Activated naive CD4-positive, alpha-beta T cell treated with anti-CD3 and anti-CD28 coated beads for 36 hours (primary cell): Measurements from ENCODE around the gene OR8G5. TPM values are rescaled to one million over a fixed set of nuclear protein-coding genes. Genes with fewer than 3 reads are reported as not detected.
"Not testable (repeated sequence)": the region's sequence is repeated elsewhere in the genome, so short reads cannot be mapped to it uniquely, and the experiment has no call there.

Experiments used
- CTCF ChIA-PET: fragments of 350-600 bp; sonication (Branson Sonifier 250); formaldehyde crosslinking; loops from one replicate; lab custom pipeline; 2021; ENCODE audit warnings: antibody characterized with exemption; lab: Charles Lee
- DNase-seq: peaks from one replicate; pipeline ENCODE4 v3.0.0-alpha.2; 2020
- H3K27ac Mint-ChIP-seq: one replicate; pipeline ENCODE4 v1.8.0; 2021; ENCODE audit warnings: mild to moderate bottlenecking, mixed read lengths
- H3K27me3 Mint-ChIP-seq: one replicate; pipeline ENCODE4 v1.8.0; 2021; ENCODE audit warnings: low read depth, mixed read lengths
- H3K36me3 Mint-ChIP-seq: one replicate; pipeline ENCODE4 v1.8.0; 2021; ENCODE audit warnings: low read depth, mixed read lengths
- H3K4me1 Mint-ChIP-seq: one replicate; pipeline ENCODE4 v1.8.0; 2021; ENCODE audit warnings: low read depth, mixed read lengths
- H3K4me3 Mint-ChIP-seq: one replicate; pipeline ENCODE4 v1.8.0; 2021; ENCODE audit warnings: mild to moderate bottlenecking, moderate library complexity, mixed read lengths
- H3K9me3 Mint-ChIP-seq: one replicate; pipeline ENCODE4 v1.8.0; 2021; ENCODE audit warnings: mixed read lengths
- intact Hi-C: fragments of 100-400 bp; cut with micrococcal nuclease; formaldehyde crosslinking; loops from one replicate; pipeline ENCODE4 v1.15.1; 2023
- total RNA-seq, 2 experiments: library from RNA; stranded (reverse); gene quantifications; one replicate each; pipeline ENCODE4 v1.2.3, GENCODE V29; 2021

The OR8G5 gene, protein sequence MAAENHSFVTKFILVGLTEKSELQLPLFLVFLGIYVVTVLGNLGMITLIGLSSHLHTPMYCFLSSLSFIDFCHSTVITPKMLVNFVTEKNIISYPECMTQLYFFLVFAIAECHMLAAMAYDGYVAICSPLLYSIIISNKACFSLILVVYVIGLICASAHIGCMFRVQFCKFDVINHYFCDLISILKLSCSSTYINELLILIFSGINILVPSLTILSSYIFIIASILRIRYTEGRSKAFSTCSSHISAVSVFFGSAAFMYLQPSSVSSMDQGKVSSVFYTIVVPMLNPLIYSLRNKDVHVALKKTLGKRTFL
- not detected for total RNA-seq

DNA sequence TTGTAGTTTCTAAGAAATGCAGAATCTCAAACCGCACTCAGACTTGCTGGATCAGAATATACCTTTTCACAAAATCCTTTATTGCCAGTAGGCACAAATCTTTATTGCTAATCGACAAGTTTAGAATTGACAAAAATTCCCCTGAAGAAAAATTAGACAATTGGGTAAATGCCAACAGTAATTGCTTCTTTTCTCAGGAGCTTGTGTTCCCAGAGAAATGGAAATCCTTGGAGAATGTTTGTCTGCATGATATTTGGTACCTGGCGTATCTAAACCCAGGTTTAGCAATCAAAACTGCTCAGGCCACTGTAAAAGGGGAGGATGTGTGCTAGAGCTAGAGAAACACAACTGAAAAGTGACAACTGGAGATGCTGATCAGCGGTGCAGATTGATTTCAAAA lies at the start of gene OR8G5:
Gene OR8G5, plus strand, starts transcription at position 301 of the 400 bp plus-strand sequence. CDS start 8,556 bp downstream, outside the sequence.
- no peak for DNase-seq
- H3K4me1 Mint-ChIP-seq, result no peaks in the 10 kb centered on the region
- H3K4me3 Mint-ChIP-seq, result no peak within 1 kb of the TSS
- no peaks in the 10 kb centered on the region for H3K9me3 Mint-ChIP-seq
- H3K36me3 Mint-ChIP-seq, result no peaks in the 10 kb centered on the region
- H3K27ac Mint-ChIP-seq, result no peak within 1 kb of the TSS
- intact Hi-C loops, result no loop called here
- H3K27me3 Mint-ChIP-seq, result peaks cover 4% of the 10 kb centered on the region
- CTCF ChIA-PET, result no interaction called here

DNA sequence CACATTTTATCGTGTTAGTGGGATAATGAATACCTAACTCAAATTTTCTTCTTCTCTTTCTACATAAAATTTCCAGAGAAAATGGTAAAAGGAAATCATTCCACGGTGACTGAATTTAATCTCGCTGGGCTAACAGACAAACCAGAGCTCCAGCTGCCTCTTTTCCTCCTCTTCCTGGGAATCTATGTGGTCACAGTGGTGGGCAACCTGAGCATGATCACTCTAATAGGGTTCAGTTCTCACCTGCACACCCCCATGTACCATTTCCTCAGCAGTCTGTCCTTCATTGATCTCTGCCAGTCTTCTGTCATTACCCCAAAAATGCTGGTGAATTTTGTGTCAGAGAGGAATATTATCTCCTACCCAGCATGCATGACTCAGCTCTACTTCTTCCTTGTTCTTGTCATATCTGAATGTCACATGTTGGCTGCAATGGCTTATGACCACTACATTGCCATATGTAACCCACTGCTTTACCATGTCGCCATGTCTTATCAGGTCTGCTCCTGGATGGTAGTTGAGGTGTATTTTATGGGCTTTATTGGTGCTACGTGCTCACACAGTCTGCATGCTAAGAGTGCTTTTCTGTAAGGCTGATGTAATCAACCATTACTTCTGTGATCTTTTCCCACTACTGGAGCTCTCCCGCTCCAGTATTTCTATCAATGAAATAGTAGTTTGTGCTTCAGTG lies 48.9 kb upstream of the OR8G5 start:
- CTCF ChIA-PET, result no interaction called here
- no peaks in the 10 kb centered on the region for H3K4me1 Mint-ChIP-seq
- no peaks in the 10 kb centered on the region for H3K36me3 Mint-ChIP-seq
- intact Hi-C loops, result no loop called here
- DNase-seq, result no peak
- no peak overlapping the region for H3K4me3 Mint-ChIP-seq
- no peaks in the 10 kb centered on the region for H3K9me3 Mint-ChIP-seq
- no peaks in the 10 kb centered on the region for H3K27me3 Mint-ChIP-seq
- H3K27ac Mint-ChIP-seq, result no peak overlapping the region

DNA sequence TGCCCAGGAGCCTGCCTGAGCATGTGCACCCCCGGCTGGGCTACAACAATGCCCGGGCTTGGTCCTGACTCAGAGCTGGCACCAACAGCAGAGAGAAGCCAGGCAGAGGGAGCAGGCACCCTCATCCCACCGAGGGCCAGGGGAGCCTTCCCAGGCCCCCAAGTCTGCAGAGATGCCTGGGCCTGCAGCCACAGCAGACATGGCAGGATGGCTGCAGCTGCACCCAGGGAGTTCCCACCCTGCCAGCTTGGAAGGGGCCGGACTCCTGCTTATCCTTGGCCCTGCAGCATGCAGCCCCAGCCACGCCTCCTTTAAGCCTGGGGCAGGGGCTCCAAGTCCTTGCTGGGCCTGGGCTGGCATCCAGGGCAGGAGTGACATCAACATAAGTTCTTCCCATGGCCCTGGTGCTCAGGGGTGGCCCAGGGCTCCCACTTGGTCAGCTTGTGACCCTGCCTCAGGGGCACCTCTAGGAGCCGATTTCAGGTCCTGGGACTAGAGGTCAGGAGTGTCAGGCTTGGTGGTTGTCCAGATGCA lies 46.3 kb upstream of the OR8G5 start:
- intact Hi-C loops, result no loop called here
- no peaks in the 10 kb centered on the region for H3K9me3 Mint-ChIP-seq
- no peak for DNase-seq
- no peaks in the 10 kb centered on the region for H3K4me1 Mint-ChIP-seq
- no peaks in the 10 kb centered on the region for H3K27me3 Mint-ChIP-seq
- H3K27ac Mint-ChIP-seq, result no peak overlapping the region
- CTCF ChIA-PET, result no interaction called here
- no peak overlapping the region for H3K4me3 Mint-ChIP-seq
- H3K36me3 Mint-ChIP-seq, result no peaks in the 10 kb centered on the region

DNA sequence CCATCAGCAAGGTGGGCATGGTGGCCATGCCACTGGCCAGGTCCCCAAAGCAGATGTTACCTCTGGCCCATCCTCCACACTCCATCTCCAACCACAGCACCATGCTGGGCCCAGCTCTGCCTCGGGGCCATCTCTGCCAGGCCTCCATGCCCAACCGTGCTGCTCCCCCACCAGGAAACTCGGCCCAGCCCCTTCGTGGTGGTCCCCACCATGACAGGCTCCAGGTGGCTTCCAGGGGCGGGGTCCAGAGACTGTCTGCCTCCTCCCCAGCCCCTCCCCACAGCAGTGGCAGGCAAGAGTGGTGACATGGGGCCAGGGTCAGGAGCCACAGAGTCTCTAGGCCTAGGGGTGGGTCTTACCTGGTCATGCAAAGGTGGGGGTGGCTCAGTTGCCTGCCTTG lies 45.8 kb upstream of the OR8G5 start:
- H3K9me3 Mint-ChIP-seq, result no peaks in the 10 kb centered on the region
- no peaks in the 10 kb centered on the region for H3K4me1 Mint-ChIP-seq
- intact Hi-C loops, result no loop called here
- no peaks in the 10 kb centered on the region for H3K36me3 Mint-ChIP-seq
- peaks cover 2% of the 10 kb centered on the region for H3K27me3 Mint-ChIP-seq
- no peak overlapping the region for H3K4me3 Mint-ChIP-seq
- CTCF ChIA-PET, result no interaction called here
- H3K27ac Mint-ChIP-seq, result no peak overlapping the region
- no peak for DNase-seq

DNA sequence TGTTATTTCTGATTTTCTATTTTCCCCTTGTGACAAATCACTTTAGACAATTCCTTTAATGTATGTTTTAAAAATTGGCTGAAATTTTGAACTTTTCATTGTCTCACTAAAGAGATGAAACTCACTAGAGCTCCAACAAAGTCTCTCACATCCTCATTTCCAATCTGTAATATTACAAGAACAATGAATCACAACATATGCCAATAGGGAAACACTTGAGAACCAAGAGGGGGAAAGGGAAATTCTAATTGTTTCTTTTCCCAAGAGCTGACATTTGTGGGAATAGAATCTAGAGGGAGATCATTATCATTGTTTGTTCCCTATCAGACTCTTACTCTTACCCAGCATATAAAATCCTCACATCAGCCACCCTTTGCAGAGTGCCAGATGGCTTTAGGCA lies 44.9 kb upstream of the OR8G5 start:
- Mint-ChIP-seq H3K9me3 (no peaks in the 10 kb centered on the region), H3K4me3 (no peak overlapping the region), H3K27me3 (peaks cover 3% of the 10 kb centered on the region), H3K4me1 (no peaks in the 10 kb centered on the region), H3K36me3 (no peaks in the 10 kb centered on the region), H3K27ac (no peak overlapping the region)
- DNase-seq, result no peak
- intact Hi-C loops, result no loop called here
- CTCF ChIA-PET, result no interaction called here

DNA sequence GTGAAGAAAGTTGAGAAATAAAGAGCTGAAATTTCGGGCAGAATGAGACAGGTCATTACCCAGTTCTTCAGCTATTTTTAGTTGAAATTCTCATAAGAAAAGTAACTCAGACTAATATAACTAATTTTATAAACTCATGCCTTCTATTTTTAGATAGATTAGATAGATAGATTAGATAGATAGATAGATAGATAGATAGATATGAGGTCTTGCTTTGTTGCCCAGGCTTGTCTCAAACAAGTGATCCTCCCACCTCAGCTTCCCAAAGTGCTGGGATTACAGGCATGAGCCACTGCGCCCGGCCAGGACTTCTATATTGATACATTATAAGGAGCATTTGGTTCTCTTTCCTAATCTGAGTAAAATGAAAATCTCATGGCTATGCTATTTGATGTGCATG lies 42.1 kb upstream of the OR8G5 start:
- peaks cover 3% of the 10 kb centered on the region for H3K27me3 Mint-ChIP-seq
- no peak overlapping the region for H3K27ac Mint-ChIP-seq
- H3K4me3 Mint-ChIP-seq, result no peak overlapping the region
- DNase-seq, result no peak
- H3K9me3 Mint-ChIP-seq, result no peaks in the 10 kb centered on the region
- intact Hi-C loops, result no loop called here
- no peaks in the 10 kb centered on the region for H3K36me3 Mint-ChIP-seq
- CTCF ChIA-PET, result no interaction called here
- H3K4me1 Mint-ChIP-seq, result no peaks in the 10 kb centered on the region

DNA sequence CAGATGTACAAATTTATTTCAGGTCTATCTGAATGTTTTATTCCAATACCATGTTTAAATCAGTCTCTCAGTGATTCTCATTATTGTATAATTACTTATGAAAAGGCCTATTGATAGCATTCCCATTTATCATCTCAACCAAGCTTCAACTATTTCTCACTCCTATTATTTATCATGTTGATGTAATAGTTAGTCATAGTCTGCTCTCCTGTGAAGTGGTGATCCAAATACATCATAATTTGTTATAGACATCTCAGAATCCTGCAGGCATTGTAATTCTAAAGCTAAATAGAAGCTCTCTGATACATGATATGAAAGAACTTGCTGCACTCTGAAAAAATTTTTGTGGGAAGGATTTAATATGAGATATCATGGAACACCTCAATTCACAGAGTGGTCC lies 37.0 kb upstream of the OR8G5 start:
- no peaks in the 10 kb centered on the region for H3K9me3 Mint-ChIP-seq
- no peak for DNase-seq
- no peak overlapping the region for H3K4me3 Mint-ChIP-seq
- H3K27me3 Mint-ChIP-seq, result peaks cover 6% of the 10 kb centered on the region
- no peaks in the 10 kb centered on the region for H3K4me1 Mint-ChIP-seq
- no peaks in the 10 kb centered on the region for H3K36me3 Mint-ChIP-seq
- CTCF ChIA-PET, result interaction anchor here (1.0 kb wide), 1 partner anchor 11 kb away, joined by 5 read pairs; no protein-coding TSS in a partner anchor
- H3K27ac Mint-ChIP-seq, result no peak overlapping the region
- intact Hi-C loops, result no loop called here

DNA sequence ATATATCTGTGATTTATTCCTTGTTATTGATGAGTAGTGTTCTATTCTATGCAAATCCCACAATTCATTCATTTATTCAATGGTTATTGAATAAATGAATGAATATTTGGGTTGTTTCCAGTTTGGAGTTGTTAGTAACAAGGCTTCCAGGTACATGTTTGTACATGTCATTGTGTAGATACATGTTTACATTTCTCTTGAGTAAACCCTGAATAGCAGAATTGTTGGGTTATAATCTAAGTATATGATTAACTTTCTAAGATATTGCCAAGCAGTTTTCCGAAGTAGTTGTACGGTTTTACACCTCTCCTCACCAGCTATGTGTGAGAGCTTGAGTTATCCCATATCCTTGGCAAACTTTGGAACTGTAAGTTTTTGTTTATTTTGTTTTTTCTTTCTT lies 33.8 kb upstream of the OR8G5 start:
- intact Hi-C loops, result no loop called here
- Mint-ChIP-seq H3K36me3 (no peaks in the 10 kb centered on the region), H3K4me3 (no peak overlapping the region), H3K27me3 (peaks cover 11% of the 10 kb centered on the region), H3K9me3 (no peaks in the 10 kb centered on the region), H3K4me1 (no peaks in the 10 kb centered on the region), H3K27ac (no peak overlapping the region)
- DNase-seq, result no peak
- CTCF ChIA-PET, result no interaction called here

DNA sequence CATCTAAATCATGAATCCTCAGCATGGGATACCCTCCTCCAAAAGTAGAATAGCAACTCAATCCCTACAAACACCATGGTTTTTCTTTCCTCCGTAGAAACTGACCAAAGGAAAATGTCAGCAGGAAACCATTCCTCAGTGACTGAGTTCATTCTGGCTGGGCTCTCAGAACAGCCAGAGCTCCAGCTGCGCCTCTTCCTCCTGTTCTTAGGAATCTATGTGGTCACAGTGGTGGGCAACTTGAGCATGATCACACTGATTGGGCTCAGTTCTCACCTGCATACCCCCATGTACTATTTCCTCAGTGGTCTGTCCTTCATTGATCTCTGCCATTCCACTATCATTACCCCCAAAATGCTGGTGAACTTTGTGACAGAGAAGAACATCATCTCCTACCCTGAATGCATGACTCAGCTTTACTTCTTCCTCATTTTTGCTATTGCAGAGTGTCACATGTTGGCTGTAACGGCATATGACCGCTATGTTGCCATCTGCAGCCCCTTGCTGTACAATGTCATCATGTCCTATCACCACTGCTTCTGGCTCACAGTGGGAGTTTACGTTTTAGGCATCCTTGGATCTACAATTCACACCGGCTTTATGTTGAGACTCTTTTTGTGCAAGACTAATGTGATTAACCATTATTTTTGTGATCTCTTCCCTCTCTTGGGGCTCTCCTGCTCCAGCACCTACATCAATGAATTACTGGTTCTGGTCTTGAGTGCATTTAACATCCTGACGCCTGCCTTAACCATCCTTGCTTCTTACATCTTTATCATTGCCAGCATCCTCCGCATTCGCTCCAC lies 31.4 kb upstream of the OR8G5 start:
- H3K9me3 Mint-ChIP-seq, H3K36me3 Mint-ChIP-seq, CTCF ChIA-PET, H3K4me1 Mint-ChIP-seq, H3K4me3 Mint-ChIP-seq, H3K27ac Mint-ChIP-seq, DNase-seq, intact Hi-C loops: not testable (repeated sequence)
- peaks cover 15% of the 10 kb centered on the region for H3K27me3 Mint-ChIP-seq

DNA sequence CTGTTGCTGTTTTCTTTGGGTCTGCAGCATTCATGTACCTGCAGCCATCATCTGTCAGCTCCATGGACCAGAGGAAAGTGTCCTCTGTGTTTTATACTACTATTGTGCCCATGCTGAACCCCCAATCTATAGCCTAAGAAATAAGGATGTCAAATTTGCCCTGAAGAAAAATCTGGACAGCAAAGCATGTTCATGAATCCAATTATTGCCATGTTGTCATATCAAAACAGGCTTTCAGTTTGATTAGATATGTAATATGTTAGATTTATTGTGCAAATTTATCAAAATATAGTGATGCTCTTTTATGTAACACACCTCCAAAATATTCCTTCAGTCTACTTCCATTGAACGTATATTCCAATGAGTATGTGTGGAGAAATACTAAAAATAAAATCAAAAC lies 30.7 kb upstream of the OR8G5 start:
- Mint-ChIP-seq H3K27me3 (peaks cover 15% of the 10 kb centered on the region), H3K4me1 (no peaks in the 10 kb centered on the region), H3K9me3 (no peaks in the 10 kb centered on the region), H3K36me3 (no peaks in the 10 kb centered on the region), H3K27ac (no peak overlapping the region), H3K4me3 (no peak overlapping the region)
- no peak for DNase-seq
- CTCF ChIA-PET, result no interaction called here
- intact Hi-C loops, result no loop called here

DNA sequence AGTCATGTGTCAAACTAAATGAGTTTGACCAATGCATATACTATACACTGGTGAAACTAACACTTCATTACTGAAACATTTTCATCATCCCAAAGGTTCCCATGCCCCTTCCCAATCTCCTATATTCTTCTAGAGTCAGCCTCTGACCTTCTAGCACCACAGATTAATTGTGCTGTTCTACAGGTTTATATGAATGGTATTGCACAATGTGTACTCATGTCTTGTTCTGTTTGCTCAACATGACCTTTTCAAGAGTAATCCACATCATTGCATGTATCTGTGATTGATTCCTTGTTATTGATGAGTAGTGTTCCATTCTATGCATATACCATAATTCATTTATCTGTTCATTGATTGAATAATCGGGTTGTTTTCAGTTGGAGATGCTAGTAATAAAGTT lies 22.8 kb upstream of the OR8G5 start:
- no peak overlapping the region for H3K4me3 Mint-ChIP-seq
- CTCF ChIA-PET, result no interaction called here
- no peaks in the 10 kb centered on the region for H3K4me1 Mint-ChIP-seq
- no peaks in the 10 kb centered on the region for H3K27me3 Mint-ChIP-seq
- DNase-seq, result no peak
- no peaks in the 10 kb centered on the region for H3K9me3 Mint-ChIP-seq
- no peak overlapping the region for H3K27ac Mint-ChIP-seq
- intact Hi-C loops, result no loop called here
- H3K36me3 Mint-ChIP-seq, result no peaks in the 10 kb centered on the region

DNA sequence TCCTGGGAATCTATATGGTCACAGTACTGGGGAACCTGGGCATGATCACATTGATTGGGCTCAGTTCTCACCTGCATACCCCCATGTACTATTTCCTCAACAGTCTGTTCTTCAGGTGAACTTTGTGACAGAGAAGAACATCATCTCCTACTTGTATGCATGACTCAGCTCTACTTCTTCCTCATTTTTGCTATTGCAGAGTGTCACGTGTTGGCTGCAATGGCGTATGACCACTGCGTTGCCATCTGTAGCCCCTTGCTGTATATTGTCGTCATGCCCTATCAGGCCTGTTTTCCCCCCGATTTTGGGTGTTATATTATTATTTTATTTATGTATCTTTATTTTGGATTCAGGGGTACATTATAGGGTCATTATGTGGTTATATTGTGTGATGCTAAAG lies 17.7 kb upstream of the OR8G5 start:
- Mint-ChIP-seq H3K27ac (no peak overlapping the region), H3K9me3 (no peaks in the 10 kb centered on the region), H3K4me3 (no peak overlapping the region), H3K4me1 (no peaks in the 10 kb centered on the region), H3K36me3 (no peaks in the 10 kb centered on the region), H3K27me3 (peaks cover 4% of the 10 kb centered on the region)
- no peak for DNase-seq
- intact Hi-C loops, result no loop called here
- CTCF ChIA-PET, result no interaction called here
